GM19455 (cell line): ENCODE data around the gene TNNC2.
"Not testable (repeated sequence)": the region's sequence is repeated elsewhere in the genome, so short reads cannot be mapped to it uniquely, and the experiment has no call there.

Experiments
- ATAC-seq: cut with Tn5 transposase; IDR thresholded peaks from one replicate; pipeline ENCODE4 v1.9.1; 2021; ENCODE audit not compliant: unreplicated experiment

TNNC2 gene

GRCh38 chr20:45822857-45823256, 4.3 kb downstream of the TNNC2 start:
- ATAC-seq = no peak

- ATAC-seq = no peak
Measured at GRCh38 chr20:45821947-45822346, 5.2 kb downstream of the TNNC2 start.

- no peak for ATAC-seq
Measured at GRCh38 chr20:45819466-45819865, 7.6 kb downstream of the TNNC2 start.

GRCh38 chr20:45818239-45818638, 8.9 kb downstream of the TNNC2 start:
- no peak for ATAC-seq

GRCh38 chr20:45817376-45818194, 9.5 kb downstream of the TNNC2 start:
- ATAC-seq = no peak

GRCh38 chr20:45816951-45817350, 10.2 kb downstream of the TNNC2 start:
- no peak for ATAC-seq

- ATAC-seq = no peak
Measured at GRCh38 chr20:45814314-45814713, 12.8 kb downstream of the TNNC2 start.

- no peak for ATAC-seq
Measured at GRCh38 chr20:45813489-45813888, 13.6 kb downstream of the TNNC2 start.

- ATAC-seq = no peak
Measured at GRCh38 chr20:45813006-45813340, 14.1 kb downstream of the TNNC2 start.

- ATAC-seq = peak; percentile 97
Measured at GRCh38 chr20:45812157-45813005, 14.7 kb downstream of the TNNC2 start, which contains the start of gene UBE2C. Gene UBE2C, plus strand, starts transcription at chr20:45812644. Its CDS starts 52 bp downstream, at chr20:45812696.

- no peak for ATAC-seq
Measured at GRCh38 chr20:45810191-45810970, 16.7 kb downstream of the TNNC2 start.

- ATAC-seq = no peak
Measured at GRCh38 chr20:45801851-45802250, 25.3 kb downstream of the TNNC2 start.

- ATAC-seq = no peak
Measured at GRCh38 chr20:45798935-45799642, 28.0 kb downstream of the TNNC2 start.

- not testable (repeated sequence) for ATAC-seq
Measured at GRCh38 chr20:45797955-45798354, 29.2 kb downstream of the TNNC2 start.

- ATAC-seq = not testable (repeated sequence)
Measured at GRCh38 chr20:45797510-45797909, 29.6 kb downstream of the TNNC2 start.

GRCh38 chr20:45796337-45797065, 30.6 kb downstream of the TNNC2 start:
- ATAC-seq = no peak

GRCh38 chr20:45792317-45793118, 34.6 kb downstream of the TNNC2 start:
- peak; percentile 8 for ATAC-seq

- no peak for ATAC-seq
Measured at GRCh38 chr20:45788351-45788750, 38.8 kb downstream of the TNNC2 start.

GRCh38 chr20:45783656-45784294, 43.3 kb downstream of the TNNC2 start:
- no peak for ATAC-seq
